Endothelial cell of umbilical vein (primary cell): ENCODE data around the gene LORICRIN. TPM values are rescaled to one million over a fixed set of nuclear protein-coding genes. Genes with fewer than 3 reads are reported as not detected.

Experiments
- BruUV-seq: library from RNA; stranded (reverse); fragments of 400-500 nt; replicated peaks from 2 replicates; lab custom pipeline; 2021; lab: Mats Ljungman, UMichigan
- CTCF ChIA-PET: fragments of 300-600, 350-600 bp; sonication (Branson Sonifier 250); formaldehyde crosslinking; loops from one replicate; lab custom pipeline; 2021; ENCODE audit warnings: antibody characterized with exemption, inconsistent platforms; lab: Charles Lee
- POLR2A ChIA-PET: fragments of 300-600, 350-600 bp; sonication (Branson Sonifier 250); formaldehyde crosslinking; loops from one replicate; lab custom pipeline; 2021; ENCODE audit warnings: antibody characterized with exemption, inconsistent platforms; lab: Charles Lee
- DNase-seq: peaks from one replicate; pipeline ENCODE4 v3.0.0-alpha.2; 2011; ENCODE audit warnings: low read depth, low spot score
- FAIRE-seq: peaks from 2 replicates; lab custom pipeline; 2011; peaks lifted over from hg19 to GRCh38; lab: Jason Lieb, UNC
- H2AFZ ChIP-seq: 2 replicates; pipeline ENCODE4 v1.6.0; 2012; ENCODE audit warnings: low read depth, low read length, control low read depth, inconsistent platforms
- H3K27ac ChIP-seq: 2 replicates; pipeline ENCODE4 v1.5.1; 2011; ENCODE audit warnings: low read depth, mild to moderate bottlenecking, control low read depth, low read length, moderate library complexity; ENCODE audit not compliant: insufficient read depth
- H3K27me3 ChIP-seq, 2 experiments: 2 replicates each; pipeline versions ENCODE4 v1.6.0 to v1.6.1; 2011; ENCODE audit warnings: low read length in 2 of 2, mixed read lengths in 1 of 2; ENCODE audit not compliant: control insufficient read depth in 2 of 2, insufficient read depth in 2 of 2
- H3K36me3 ChIP-seq, 2 experiments: 2 replicates in 1 of 2; 3 replicates in 1 of 2; pipeline ENCODE4 v1.5.1; 2011; ENCODE audit warnings: low read length in 2 of 2, mild to moderate bottlenecking in 1 of 2, moderate library complexity in 1 of 2; ENCODE audit not compliant: control insufficient read depth in 2 of 2, insufficient read depth in 2 of 2; ENCODE audit errors: extremely low read depth in 1 of 2
- H3K4me1 ChIP-seq: 3 replicates; pipeline ENCODE4 v1.5.1; 2011; ENCODE audit warnings: mild to moderate bottlenecking, low read length; ENCODE audit not compliant: control insufficient read depth, insufficient read depth; ENCODE audit errors: extremely low read depth
- H3K4me2 ChIP-seq: 2 replicates; pipeline ENCODE4 v1.6.1; 2011; ENCODE audit warnings: low read length, control low read depth, mixed read lengths; ENCODE audit not compliant: insufficient read depth
- H3K4me3 ChIP-seq, 3 experiments: fragments of 200-600 bp in 1 of 3; sonication (generic), shearing (Covaris generic) in 1 of 3; replicated peaks in 1 of 3; 2 replicates each; pipeline ENCODE4 v1.5.1; 2011 to 2016; ENCODE audit warnings: control low read depth in 3 of 3, low read length in 3 of 3, mild to moderate bottlenecking in 2 of 3, inconsistent platforms in 1 of 3, low read depth in 1 of 3, moderate library complexity in 1 of 3; ENCODE audit not compliant: insufficient read depth in 1 of 3
- H3K79me2 ChIP-seq: 2 replicates; pipeline ENCODE4 v1.6.0; 2012; ENCODE audit warnings: low read length, inconsistent platforms; ENCODE audit not compliant: control insufficient read depth, insufficient read depth
- H3K9ac ChIP-seq: replicated peaks from 2 replicates; pipeline ENCODE3; 2011; ENCODE audit warnings: low read length, control low read depth; ENCODE audit not compliant: insufficient read depth; ENCODE audit errors: extremely low read depth
- H3K9me1 ChIP-seq: replicated peaks from 3 replicates; pipeline ENCODE4 v1.6.0; 2011; ENCODE audit warnings: mild to moderate bottlenecking, low read length; ENCODE audit not compliant: control insufficient read depth, insufficient read depth; ENCODE audit errors: extremely low read depth
- H3K9me3 ChIP-seq: replicated peaks from 2 replicates; pipeline ENCODE4 v1.5.1; 2012; ENCODE audit warnings: low read length, inconsistent platforms; ENCODE audit not compliant: control insufficient read depth, insufficient read depth
- H4K20me1 ChIP-seq: replicated peaks from 2 replicates; pipeline ENCODE3; 2011; ENCODE audit warnings: mild to moderate bottlenecking, low read length; ENCODE audit not compliant: control insufficient read depth, insufficient read depth; ENCODE audit errors: extremely low read depth
- EZH2 ChIP-seq: IDR thresholded peaks from 2 replicates; pipeline ENCODE4 v1.6.1; 2012; ENCODE audit warnings: borderline replicate concordance, low read depth, mild to moderate bottlenecking, moderate library complexity, low read length, inconsistent platforms; ENCODE audit not compliant: severe bottlenecking
- FOS ChIP-seq: IDR thresholded peaks from 2 replicates; pipeline ENCODE4 v1.6.1; 2011; ENCODE audit warnings: mild to moderate bottlenecking, low read length, moderate library complexity, borderline replicate concordance; ENCODE audit not compliant: insufficient read depth
- GATA2 ChIP-seq: IDR thresholded peaks from 2 replicates; pipeline ENCODE4 v1.7.0; 2011; ENCODE audit warnings: low read depth, mild to moderate bottlenecking, moderate library complexity, mixed read lengths, low read length; ENCODE audit not compliant: insufficient read length, insufficient read depth
- JUN ChIP-seq: IDR thresholded peaks from 2 replicates; pipeline ENCODE4 v1.6.1; 2011; ENCODE audit warnings: borderline replicate concordance, low read depth; ENCODE audit not compliant: insufficient read length, insufficient read depth
- MYC ChIP-seq: IDR thresholded peaks from one replicate; pipeline ENCODE4 v1.6.1; 2011; ENCODE audit warnings: mild to moderate bottlenecking, low read depth, low read length
- POLR2A ChIP-seq: IDR thresholded peaks from 2 replicates; pipeline ENCODE4 v1.6.1; 2012; ENCODE audit warnings: low read depth, mild to moderate bottlenecking, control low read depth, low read length
- POLR2AphosphoS5 ChIP-seq: IDR thresholded peaks from 2 replicates; pipeline ENCODE4 v1.6.1; 2012; ENCODE audit warnings: low read depth, mild to moderate bottlenecking, control low read depth, low read length, moderate library complexity; ENCODE audit not compliant: insufficient read depth
- dilution Hi-C: fragments of 300-500 bp; cut with MboI; formaldehyde crosslinking; loops from one replicate; pipeline ENCODE4 v1.15.0; 2019; ENCODE audit warnings: low sequenced_read_pairs; ENCODE audit not compliant: extremely low pct_ligation_motif_present
- intact Hi-C: fragments of 100-400 bp; cut with micrococcal nuclease; formaldehyde crosslinking; loops from one replicate; pipeline ENCODE4 v1.10.0; 2022
- polyA plus RNA-seq, 4 experiments: library from polyadenylated mRNA; depleted of rRNA in 3 of 4; stranded (reverse) in 3 of 4; unstranded in 1 of 4; fragments of >200 nt; gene quantifications; 2 replicates each; pipeline versions ENCODE4 v1.2.1 to v1.2.3, GENCODE V29; 2011 to 2012; ENCODE audit warnings: missing spikeins in 1 of 4
- total RNA-seq: library from RNA; stranded (reverse); gene quantifications from 2 replicates; pipeline ENCODE4 v1.2.3, GENCODE V29; 2021
- TF ChIP-seq, protein P1 (sequence below), 2 donors: IDR thresholded peaks; 1 replicate in 1 of 2; 2 replicates in 1 of 2; pipeline ENCODE4 v1.5.1; 2011; ENCODE audit warnings: low read length in 2 of 2, mild to moderate bottlenecking in 2 of 2, moderate library complexity in 2 of 2, control low read depth in 1 of 2, inconsistent platforms in 1 of 2, low read depth in 1 of 2; ENCODE audit not compliant: insufficient read depth in 1 of 2; ENCODE audit errors: extremely low read depth in 1 of 2
- TF ChIP-seq, protein P2 (sequence below): IDR thresholded peaks from 2 replicates; pipeline ENCODE4 v1.6.1; 2011; ENCODE audit not compliant: insufficient read depth, insufficient read length

The LORICRIN gene
- total and polyA plus RNA-seq, 2 donors (not counting 3 experiments of a cell fraction or from before 2014, with no cell fraction given) = not detected

DNA sequence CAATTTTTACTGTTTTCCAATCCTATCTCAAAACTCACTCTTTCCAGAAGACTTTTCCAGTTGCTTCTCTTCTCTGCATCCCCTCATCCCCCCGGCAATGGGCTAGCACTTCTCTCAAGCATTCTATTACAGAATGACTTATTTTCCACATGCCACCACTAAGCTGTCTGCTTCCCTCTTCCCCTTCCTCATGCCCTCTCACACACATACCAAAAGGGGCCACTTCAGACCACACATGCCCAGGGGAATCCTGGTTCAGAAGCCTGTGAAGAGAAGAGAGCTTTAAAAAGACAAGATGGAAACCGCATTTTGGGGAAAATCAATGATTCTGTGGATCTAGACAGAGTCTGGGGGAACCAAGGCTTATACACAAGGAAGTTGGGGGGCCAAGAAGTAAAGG, 8.4 kb upstream of the LORICRIN start:
- Histone ChIP-seq H3K4me1 (no peaks in the 10 kb centered on the region), H2AFZ (no peak overlapping the region), H3K79me2 (no peaks in the 10 kb centered on the region), H3K9me1 (no peaks in the 10 kb centered on the region), H3K4me3 (no peak overlapping the region), H3K27me3 (no peaks in the 10 kb centered on the region), H3K27ac (no peak overlapping the region), H4K20me1 (no peaks in the 10 kb centered on the region), H3K9ac (no peak overlapping the region), H3K9me3 (no peaks in the 10 kb centered on the region), H3K4me2 (no peak overlapping the region), H3K36me3 (no peaks in the 10 kb centered on the region)
- no peak for DNase-seq
- intact Hi-C loops (no loop called here), dilution Hi-C loops (no loop called here)
- no TSS peak for BruUV-seq
- no peak for FAIRE-seq
- ChIA-PET CTCF (no interaction called here), POLR2A (no interaction called here)
- TF ChIP-seq GATA2 (no peak), POLR2AphosphoS5 (no peak), JUN (no peak), EZH2 (no peak), MYC (no peak), FOS (no peak), POLR2A (no peak)
- TF ChIP-seq, protein P1, sequence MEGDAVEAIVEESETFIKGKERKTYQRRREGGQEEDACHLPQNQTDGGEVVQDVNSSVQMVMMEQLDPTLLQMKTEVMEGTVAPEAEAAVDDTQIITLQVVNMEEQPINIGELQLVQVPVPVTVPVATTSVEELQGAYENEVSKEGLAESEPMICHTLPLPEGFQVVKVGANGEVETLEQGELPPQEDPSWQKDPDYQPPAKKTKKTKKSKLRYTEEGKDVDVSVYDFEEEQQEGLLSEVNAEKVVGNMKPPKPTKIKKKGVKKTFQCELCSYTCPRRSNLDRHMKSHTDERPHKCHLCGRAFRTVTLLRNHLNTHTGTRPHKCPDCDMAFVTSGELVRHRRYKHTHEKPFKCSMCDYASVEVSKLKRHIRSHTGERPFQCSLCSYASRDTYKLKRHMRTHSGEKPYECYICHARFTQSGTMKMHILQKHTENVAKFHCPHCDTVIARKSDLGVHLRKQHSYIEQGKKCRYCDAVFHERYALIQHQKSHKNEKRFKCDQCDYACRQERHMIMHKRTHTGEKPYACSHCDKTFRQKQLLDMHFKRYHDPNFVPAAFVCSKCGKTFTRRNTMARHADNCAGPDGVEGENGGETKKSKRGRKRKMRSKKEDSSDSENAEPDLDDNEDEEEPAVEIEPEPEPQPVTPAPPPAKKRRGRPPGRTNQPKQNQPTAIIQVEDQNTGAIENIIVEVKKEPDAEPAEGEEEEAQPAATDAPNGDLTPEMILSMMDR (IDR thresholded peaks at IDR 0.05; ENCODE audit: extremely low read depth in 1 of 2, insufficient read depth in 1 of 2, low read depth in 1 of 2, low read length in 2 of 2) = no peak
- TF ChIP-seq, protein P2, sequence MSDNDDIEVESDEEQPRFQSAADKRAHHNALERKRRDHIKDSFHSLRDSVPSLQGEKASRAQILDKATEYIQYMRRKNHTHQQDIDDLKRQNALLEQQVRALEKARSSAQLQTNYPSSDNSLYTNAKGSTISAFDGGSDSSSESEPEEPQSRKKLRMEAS = no peak
